K562 (cell line): ENCODE results near the gene ACADVL. TPM values are rescaled to one million over a fixed set of nuclear protein-coding genes. Genes with fewer than 3 reads are reported as not detected.
A peak's percentile ranks its signal among the peaks of the same experiment; 100 is the strongest.

Experiments
- ATAC-seq: fragments of 200-7000 bp; cut with Tn5 transposase; 3 replicates; pipeline ENCODE4 v1.9.1; 2020; ENCODE audit warnings: moderate library complexity
- BruUV-seq: library from RNA; stranded (reverse); fragments of 400-500 nt; replicated peaks from 2 replicates; lab custom pipeline; 2021; lab: Mats Ljungman, UMichigan
- CTCF ChIA-PET: fragments of 300-600 bp; formaldehyde crosslinking; extraction: SDS; loops from one replicate; lab custom pipeline; 2021; ENCODE audit warnings: low intra/inter-chr PET ratio; lab: Yijun Ruan, JAX
- POLR2A ChIA-PET: fragments of 300-600, 350-650 bp; sonication (Branson Sonifier 250); formaldehyde crosslinking; extraction: SDS; loops from one replicate; lab custom pipeline; 2021; ENCODE audit warnings: antibody characterized with exemption, inconsistent platforms; lab: Yijun Ruan, JAX
- DNase-seq, 4 experiments: peaks; one replicate each; pipeline versions ENCODE4 v3.0.0 to v3.0.0-alpha.2; 2011 to 2018; ENCODE audit warnings: low spot score in 3 of 4, mixed read lengths in 3 of 4; ENCODE audit errors: extremely low read depth in 1 of 4
- FAIRE-seq: peaks from 2 replicates; lab custom pipeline; 2011; peaks lifted over from hg19 to GRCh38; lab: Jason Lieb, UNC
- H2AFZ ChIP-seq: 2 replicates; pipeline ENCODE4 v1.6.0; 2011; ENCODE audit warnings: low read depth, low read length, control low read depth, inconsistent platforms
- H3K27ac ChIP-seq: fragments of 200-600 bp; 3 replicates; pipeline ENCODE4 v1.8.0; 2011; ENCODE audit warnings: low read depth, mild to moderate bottlenecking, control low read depth, inconsistent platforms, low read length, moderate library complexity, mixed read lengths; ENCODE audit errors: extremely low read depth
- H3K27me3 ChIP-seq, 2 experiments: fragments of 300-600 bp in 1 of 2; 2 replicates in 1 of 2; 3 replicates in 1 of 2; pipeline versions ENCODE4 v1.6.0 to v1.8.0; 2011; ENCODE audit warnings: inconsistent platforms in 2 of 2, low read length in 2 of 2, mild to moderate bottlenecking in 1 of 2, mixed read lengths in 1 of 2, moderate library complexity in 1 of 2; ENCODE audit not compliant: control insufficient read depth in 2 of 2, insufficient read depth in 2 of 2
- H3K36me3 ChIP-seq: fragments of 300-600 bp; 3 replicates; pipeline ENCODE4 v1.8.0; 2011; ENCODE audit warnings: mild to moderate bottlenecking, low read length, inconsistent platforms; ENCODE audit not compliant: control insufficient read depth, insufficient read depth
- H3K4me1 ChIP-seq, 2 experiments: fragments of 200-600 bp in 1 of 2; replicated peaks in 1 of 2; 2 replicates in 1 of 2; 3 replicates in 1 of 2; pipeline versions ENCODE4 v1.5.1 to v1.8.0; 2011; ENCODE audit warnings: inconsistent platforms in 2 of 2, low read length in 2 of 2, mild to moderate bottlenecking in 1 of 2, mixed read lengths in 1 of 2, moderate library complexity in 1 of 2; ENCODE audit not compliant: control insufficient read depth in 2 of 2, insufficient read depth in 2 of 2
- H3K4me2 ChIP-seq: 2 replicates; pipeline ENCODE4 v1.6.1; 2011; ENCODE audit warnings: low read length, control low read depth, inconsistent platforms, mixed read lengths; ENCODE audit not compliant: insufficient read depth
- H3K4me3 ChIP-seq: fragments of 200-600 bp; sonication (generic), shearing (Covaris generic); 2 replicates; pipeline ENCODE4 v1.5.1; 2016; ENCODE audit warnings: control low read depth, inconsistent platforms
- H3K79me2 ChIP-seq: fragments of 200-600 bp; 3 replicates; pipeline ENCODE4 v1.8.0; 2011; ENCODE audit warnings: low read length, inconsistent platforms; ENCODE audit not compliant: control insufficient read depth, insufficient read depth
- H3K9ac ChIP-seq, 2 experiments: 2 replicates each; pipeline versions ENCODE4 v1.6.0 to v1.6.1; 2011; ENCODE audit warnings: low read depth in 2 of 2, low read length in 2 of 2, control low read depth in 1 of 2, inconsistent platforms in 1 of 2, mild to moderate bottlenecking in 1 of 2, mixed read lengths in 1 of 2; ENCODE audit not compliant: insufficient read depth in 1 of 2
- H3K9me1 ChIP-seq: one replicate; pipeline ENCODE4 v1.6.0; 2011; ENCODE audit warnings: inconsistent platforms, mild to moderate bottlenecking, low read length, moderate library complexity; ENCODE audit not compliant: control insufficient read depth, insufficient read depth
- H3K9me3 ChIP-seq: replicated peaks from 2 replicates; pipeline ENCODE4 v1.5.1; 2011; ENCODE audit warnings: low read depth, low read length, inconsistent platforms; ENCODE audit not compliant: control insufficient read depth, insufficient read depth
- H4K20me1 ChIP-seq: replicated peaks from 2 replicates; pipeline ENCODE4 v1.6.1; 2011; ENCODE audit warnings: low read length, inconsistent platforms, mixed read lengths; ENCODE audit not compliant: control insufficient read depth, insufficient read depth
- GABPB1 ChIP-seq: sonication (generic); formaldehyde crosslinking; IDR thresholded peaks from 2 replicates; pipeline ENCODE4 v1.8.0; 2022; ENCODE audit warnings: mild to moderate bottlenecking, missing genetic modification reagents
- KDM5B ChIP-seq: fragments of 200-600 bp; sonication (generic); IDR thresholded peaks from 2 replicates; pipeline ENCODE4 v1.6.1; 2012; ENCODE audit warnings: low read depth, mild to moderate bottlenecking, moderate library complexity, low read length, control low read depth, inconsistent platforms; ENCODE audit not compliant: insufficient replicate concordance
- NBN ChIP-seq: fragments of 450-650 bp; IDR thresholded peaks from 2 replicates; pipeline ENCODE4 v1.6.1; 2016; ENCODE audit warnings: low read depth, mild to moderate bottlenecking
- NFYB ChIP-seq: IDR thresholded peaks from 2 replicates; pipeline ENCODE4 v1.6.1; 2011; ENCODE audit warnings: mild to moderate bottlenecking, moderate library complexity; ENCODE audit not compliant: insufficient read length; ENCODE audit errors: extremely low read depth
- NR0B1 ChIP-seq: fragments of 450-650 bp; IDR thresholded peaks from one replicate; pipeline ENCODE4 v1.6.1; 2018; ENCODE audit warnings: mild to moderate bottlenecking, moderate library complexity; ENCODE audit not compliant: partially characterized antibody
- SP1 ChIP-seq: sonication (generic); formaldehyde crosslinking; IDR thresholded peaks from 2 replicates; pipeline ENCODE4 v1.8.1; 2022; ENCODE audit warnings: mild to moderate bottlenecking, missing genetic modification reagents
- STAT5B ChIP-seq: fragments of 250-450 bp; sonication (Bioruptor Pico); IDR thresholded peaks from 2 replicates; pipeline ENCODE4 v1.8.0; 2021; ENCODE audit warnings: mild to moderate bottlenecking, inconsistent platforms
- STAT6 ChIP-seq: sonication (generic); formaldehyde crosslinking; IDR thresholded peaks from 2 replicates; pipeline ENCODE4 v1.8.1; 2023; ENCODE audit warnings: mild to moderate bottlenecking, missing genetic modification reagents
- TAF1 ChIP-seq: IDR thresholded peaks from 2 replicates; pipeline ENCODE4 v1.6.1; 2011; ENCODE audit warnings: mild to moderate bottlenecking, low read length, moderate library complexity; ENCODE audit not compliant: insufficient read depth, control insufficient read depth, severe bottlenecking; ENCODE audit errors: extremely low read depth
- THRA ChIP-seq: fragments of 450-650 bp; IDR thresholded peaks from 2 replicates; pipeline ENCODE4 v1.6.1; 2017; ENCODE audit warnings: mild to moderate bottlenecking, moderate library complexity
- ZNF174 ChIP-seq: fragments of 250-450 bp; sonication (Bioruptor Pico); IDR thresholded peaks from 2 replicates; pipeline ENCODE4 v1.4.0; 2020; ENCODE audit warnings: mild to moderate bottlenecking
- whole genome bisulfite sequencing: fragments of 100-300 bp; shearing (Covaris generic); methylation state at CpG from one replicate; pipeline ENCODE4 v1.1.6; 2016; ENCODE audit warnings: low coverage, mixed read lengths; ENCODE audit not compliant: insufficient coverage; ENCODE audit errors: missing lambda C conversion rate; 5-methylcytosine and 5-hydroxymethylcytosine counted together
- in situ Hi-C: fragments of 300-500 bp; cut with MboI; formaldehyde crosslinking; loops from 4 replicates; pipeline ENCODE4 v1.15.0; 2018; ENCODE audit warnings: inconsistent platforms, mixed read lengths
- intact Hi-C: fragments of 100-400 bp; cut with micrococcal nuclease; formaldehyde crosslinking; loops from 2 replicates; pipeline ENCODE4 v1.14.2; 2022
- polyA plus RNA-seq, 8 experiments: library from polyadenylated mRNA; depleted of rRNA in 4 of 8; stranded (reverse) in 5 of 8; unstranded in 3 of 8; fragments of >200 nt; fragmentation: Nextera tagmentation in 2 of 8; fragmentation: Illumina TruSeq in 1 of 8; extraction: Ambion mirVana in 2 of 8; extraction: Trizol in 1 of 8; gene quantifications; 2 replicates each; pipeline versions ENCODE4 v1.2.1 to v1.2.3, GENCODE V29; 2011 to 2014; ENCODE audit warnings: inconsistent platforms in 1 of 8, missing spikeins in 1 of 8
- total RNA-seq, 7 experiments: library from RNA; depleted of rRNA in 6 of 7; stranded (reverse); fragments of >200 nt in 6 of 7; fragmentation: Illumina TruSeq in 2 of 7; extraction: Trizol in 2 of 7; gene quantifications; 2 replicates each; pipeline versions ENCODE4 v1.2.1 to v1.2.3, GENCODE V29; 2011 to 2021; ENCODE audit warnings: low replicate concordance in 1 of 7

Gene ACADVL
- total and polyA plus RNA-seq, 9 of the 15 experiments (the other 6 are each of a cell fraction or from before 2014, with no cell fraction given) = 25.5 to 449 (median 214) TPM

GRCh38 chr17:7219229-7219811, 418 bp upstream of the ACADVL start (continued):
- no peak for TF ChIP-seq THRA
- TF ChIP-seq SP1 = no peak; the same call in 1 of the 2 replicates
- no peak for TF ChIP-seq ZNF174 (CRISPR knock-in tag)
- TF ChIP-seq NBN = peak; percentile 40; the same call in 1 of the 2 replicates
- TF ChIP-seq, all 486 proteins: peak for 9

- 14% methylated on average over 6 of the region's 11 CpGs for WGBS
- Histone ChIP-seq H3K9me1 (peaks cover 6% of the 10 kb centered on the region), H3K27me3 (no peaks in the 10 kb centered on the region), H3K9me3 (no peaks in the 10 kb centered on the region), H3K4me3 (peak overlapping the region; percentile 87), H3K36me3 (peaks cover 52% of the 10 kb centered on the region; the same call in 2 of the 3 replicates), H2AFZ (no peak overlapping the region), H3K9ac (peak overlapping the region; percentile 90 to 99), H3K27ac (peak overlapping the region; percentile 90), H3K4me2 (peak overlapping the region; percentile 93), H4K20me1 (peaks cover 6% of the 10 kb centered on the region), H3K4me1 (peaks cover 33 to 52% of the 10 kb centered on the region in 2 experiments), H3K79me2 (peaks cover 37% of the 10 kb centered on the region)
- ATAC-seq (peak; percentile 23), DNase-seq (peak in 2 of 4 experiments; percentile 34 to 44), FAIRE-seq (no peak)
- CTCF ChIA-PET = no interaction called here
- BruUV-seq = no TSS peak
- in situ Hi-C loops = no loop called here
- intact Hi-C loops = no loop called here
- POLR2A ChIA-PET = interaction anchor here (0.6 to 7.7 kb wide), 7 partner anchors 10 to 116 kb away, joined by 3 to 73 read pairs (median 5); partner anchors contain the start of genes ACAP1, DVL2, GABARAP and PHF23
- TF ChIP-seq NR0B1 (no peak), GABPB1 (CRISPR knock-in tag) (no peak), STAT5B (CRISPR knock-in tag) (no peak), KDM5B (no peak), NFYB (no peak), STAT6 (CRISPR knock-in tag) (no peak), TAF1 (no peak)
Measured at GRCh38 chr17:7220593-7221277, 997 bp downstream of the ACADVL start.
